Measurements from ENCODE around the gene MACROD1. TPM values are rescaled to one million over a fixed set of nuclear protein-coding genes. Genes with fewer than 3 reads are reported as not detected.

MACROD1 gene
- total and polyA plus RNA-seq, 2 donors (not counting 3 experiments of a cell fraction or from before 2014, with no cell fraction given), result 11.0 to 16.2 TPM

DNA sequence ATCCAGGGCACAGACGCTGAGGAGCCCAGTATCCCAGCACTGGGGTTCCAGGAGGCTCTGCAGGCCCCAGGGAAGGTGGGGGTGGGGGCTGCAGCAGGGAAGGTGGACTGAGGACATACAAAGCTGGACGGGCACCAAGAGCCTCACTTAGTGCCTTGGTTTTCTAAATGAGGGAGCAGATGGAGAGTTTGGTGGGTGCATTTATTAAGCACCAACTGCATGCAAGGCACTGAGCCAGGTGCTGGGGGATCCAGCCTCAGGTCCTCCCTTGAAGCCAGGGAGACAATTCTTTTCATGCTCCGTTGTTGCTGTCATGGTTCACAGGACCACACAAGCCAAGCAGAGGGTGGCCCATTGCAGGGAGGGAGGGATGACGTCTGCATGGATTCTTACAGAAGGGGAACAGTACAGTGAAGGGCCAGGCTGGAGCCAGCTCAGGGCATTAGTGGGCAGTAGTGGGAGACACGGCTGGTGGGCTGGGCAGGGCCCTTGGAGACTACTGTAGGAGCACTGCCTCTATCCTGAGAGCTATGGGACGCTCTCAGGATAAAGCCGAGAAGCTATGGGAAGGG lies 65.0 kb downstream of the MACROD1 start:
- H3K27ac ChIP-seq (ENCODE audit: insufficient read depth, low read depth, low read length), result no peak overlapping the region
- intact Hi-C loops (cut with micrococcal nuclease) (no loop called here), dilution Hi-C loops (cut with MboI; ENCODE audit: extremely low pct_ligation_motif_present, low sequenced_read_pairs) (no loop called here)
- no peaks in the 10 kb centered on the region for H3K4me1 ChIP-seq (ENCODE audit: control insufficient read depth, extremely low read depth, insufficient read depth, low read length)
- H3K4me3 ChIP-seq (replicated peaks in 1 of 3; ENCODE audit: insufficient read depth in 1 of 3, low read depth in 1 of 3, low read length in 3 of 3), result no peak overlapping the region
- no peak for TF ChIP-seq GATA2 (IDR thresholded peaks at IDR 0.05; ENCODE audit: insufficient read depth, insufficient read length, low read depth, low read length)
- no peak for TF ChIP-seq EZH2 (IDR thresholded peaks at IDR 0.05; ENCODE audit: borderline replicate concordance, low read depth, low read length, severe bottlenecking)
- no peak for TF ChIP-seq POLR2A (IDR thresholded peaks at IDR 0.05; ENCODE audit: low read depth, low read length)
- TF ChIP-seq MYC (IDR thresholded peaks at IDR 0.05; ENCODE audit: low read depth, low read length), result no peak
- TF ChIP-seq FOS (IDR thresholded peaks at IDR 0.05; ENCODE audit: borderline replicate concordance, insufficient read depth, low read length), result no peak
- TF ChIP-seq, protein P1, sequence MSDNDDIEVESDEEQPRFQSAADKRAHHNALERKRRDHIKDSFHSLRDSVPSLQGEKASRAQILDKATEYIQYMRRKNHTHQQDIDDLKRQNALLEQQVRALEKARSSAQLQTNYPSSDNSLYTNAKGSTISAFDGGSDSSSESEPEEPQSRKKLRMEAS (IDR thresholded peaks at IDR 0.05; ENCODE audit: insufficient read depth, insufficient read length), result no peak
- no peak for TF ChIP-seq JUN (IDR thresholded peaks at IDR 0.05; ENCODE audit: borderline replicate concordance, insufficient read depth, insufficient read length, low read depth)
- TF ChIP-seq, protein P2, sequence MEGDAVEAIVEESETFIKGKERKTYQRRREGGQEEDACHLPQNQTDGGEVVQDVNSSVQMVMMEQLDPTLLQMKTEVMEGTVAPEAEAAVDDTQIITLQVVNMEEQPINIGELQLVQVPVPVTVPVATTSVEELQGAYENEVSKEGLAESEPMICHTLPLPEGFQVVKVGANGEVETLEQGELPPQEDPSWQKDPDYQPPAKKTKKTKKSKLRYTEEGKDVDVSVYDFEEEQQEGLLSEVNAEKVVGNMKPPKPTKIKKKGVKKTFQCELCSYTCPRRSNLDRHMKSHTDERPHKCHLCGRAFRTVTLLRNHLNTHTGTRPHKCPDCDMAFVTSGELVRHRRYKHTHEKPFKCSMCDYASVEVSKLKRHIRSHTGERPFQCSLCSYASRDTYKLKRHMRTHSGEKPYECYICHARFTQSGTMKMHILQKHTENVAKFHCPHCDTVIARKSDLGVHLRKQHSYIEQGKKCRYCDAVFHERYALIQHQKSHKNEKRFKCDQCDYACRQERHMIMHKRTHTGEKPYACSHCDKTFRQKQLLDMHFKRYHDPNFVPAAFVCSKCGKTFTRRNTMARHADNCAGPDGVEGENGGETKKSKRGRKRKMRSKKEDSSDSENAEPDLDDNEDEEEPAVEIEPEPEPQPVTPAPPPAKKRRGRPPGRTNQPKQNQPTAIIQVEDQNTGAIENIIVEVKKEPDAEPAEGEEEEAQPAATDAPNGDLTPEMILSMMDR (IDR thresholded peaks at IDR 0.05; ENCODE audit: extremely low read depth in 1 of 2, insufficient read depth in 1 of 2, low read depth in 1 of 2, low read length in 2 of 2), result no peak
- no peak for TF ChIP-seq POLR2AphosphoS5 (IDR thresholded peaks at IDR 0.05; ENCODE audit: insufficient read depth, low read depth, low read length)
- H3K4me2 ChIP-seq (ENCODE audit: insufficient read depth, low read length), result no peak overlapping the region
- no peaks in the 10 kb centered on the region for H3K36me3 ChIP-seq (ENCODE audit: control insufficient read depth in 2 of 2, extremely low read depth in 1 of 2, insufficient read depth in 2 of 2, low read length in 2 of 2)
- H3K9me3 ChIP-seq (replicated peaks; ENCODE audit: control insufficient read depth, insufficient read depth, low read length), result no peaks in the 10 kb centered on the region
- no peaks in the 10 kb centered on the region for H3K79me2 ChIP-seq (ENCODE audit: control insufficient read depth, insufficient read depth, low read length)
- FAIRE-seq, result no peak
- H4K20me1 ChIP-seq (replicated peaks; ENCODE audit: control insufficient read depth, extremely low read depth, insufficient read depth, low read length), result no peaks in the 10 kb centered on the region
- BruUV-seq (replicated peaks), result no TSS peak
- no peaks in the 10 kb centered on the region for H3K27me3 ChIP-seq (ENCODE audit: control insufficient read depth in 2 of 2, insufficient read depth in 2 of 2, low read length in 2 of 2)
- H2AFZ ChIP-seq (ENCODE audit: low read depth, low read length), result no peak overlapping the region
- ChIA-PET CTCF (interaction anchor here (1.5 to 2.0 kb wide), 2 partner anchors 99 to 101 kb away, joined by 5 read pairs; no protein-coding TSS in a partner anchor), POLR2A (no interaction called here)
- H3K9ac ChIP-seq (replicated peaks; ENCODE audit: extremely low read depth, insufficient read depth, low read length), result no peak overlapping the region
- no peak for DNase-seq (ENCODE audit: low read depth, low spot score)
- H3K9me1 ChIP-seq (replicated peaks; ENCODE audit: control insufficient read depth, extremely low read depth, insufficient read depth, low read length), result no peaks in the 10 kb centered on the region

Data from endothelial cell of umbilical vein (primary cell).